ENCODE data around the gene DEFB132. TPM values are rescaled to one million over a fixed set of nuclear protein-coding genes. Genes with fewer than 3 reads are reported as not detected.
A peak's percentile ranks its signal among the peaks of the same experiment; 100 is the strongest.

Gene DEFB132
- total and polyA plus RNA-seq, 9 of the 15 experiments (the other 6 are each of a cell fraction or from before 2014, with no cell fraction given) = not detected

DNA sequence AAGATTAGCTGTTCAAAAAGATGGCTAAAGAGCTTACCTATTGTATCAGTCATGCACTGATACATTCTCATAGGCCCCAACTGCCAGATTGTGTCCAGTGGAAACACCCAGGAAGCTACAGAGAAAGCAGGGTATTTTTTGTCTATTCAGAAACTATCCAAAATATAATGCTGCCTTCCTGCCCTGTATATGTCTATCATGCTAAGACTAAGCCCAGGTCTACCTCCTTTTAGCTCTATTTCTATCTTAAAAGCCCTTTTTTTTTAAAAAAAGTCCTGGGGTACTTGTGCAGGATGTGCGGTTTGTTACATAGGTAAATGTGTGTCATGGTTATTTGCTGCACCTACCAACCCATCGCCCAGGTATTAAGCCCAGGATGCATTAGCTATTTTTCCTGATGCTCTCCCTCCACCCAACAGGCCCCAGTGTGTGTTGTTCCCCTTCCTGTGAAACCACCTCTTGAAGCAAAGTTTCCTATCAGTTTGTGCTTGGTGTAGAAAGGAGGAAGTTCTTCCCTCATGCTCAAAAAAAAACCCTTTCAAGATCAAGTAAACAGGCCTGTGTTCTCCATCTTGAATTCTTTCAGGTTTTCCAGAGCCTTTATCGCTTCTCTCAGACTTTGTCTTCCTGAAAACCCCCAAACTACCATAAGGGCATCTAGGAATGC is 30.0 kb upstream of the DEFB132 start (continued):
- no peak for TF ChIP-seq NFIX (CRISPR knock-in tag; IDR thresholded peaks at IDR 0.05; ENCODE audit: low read depth)
- no peak for TF ChIP-seq KLF1 (tag; IDR thresholded peaks at IDR 0.05)
- TF ChIP-seq, protein P1, sequence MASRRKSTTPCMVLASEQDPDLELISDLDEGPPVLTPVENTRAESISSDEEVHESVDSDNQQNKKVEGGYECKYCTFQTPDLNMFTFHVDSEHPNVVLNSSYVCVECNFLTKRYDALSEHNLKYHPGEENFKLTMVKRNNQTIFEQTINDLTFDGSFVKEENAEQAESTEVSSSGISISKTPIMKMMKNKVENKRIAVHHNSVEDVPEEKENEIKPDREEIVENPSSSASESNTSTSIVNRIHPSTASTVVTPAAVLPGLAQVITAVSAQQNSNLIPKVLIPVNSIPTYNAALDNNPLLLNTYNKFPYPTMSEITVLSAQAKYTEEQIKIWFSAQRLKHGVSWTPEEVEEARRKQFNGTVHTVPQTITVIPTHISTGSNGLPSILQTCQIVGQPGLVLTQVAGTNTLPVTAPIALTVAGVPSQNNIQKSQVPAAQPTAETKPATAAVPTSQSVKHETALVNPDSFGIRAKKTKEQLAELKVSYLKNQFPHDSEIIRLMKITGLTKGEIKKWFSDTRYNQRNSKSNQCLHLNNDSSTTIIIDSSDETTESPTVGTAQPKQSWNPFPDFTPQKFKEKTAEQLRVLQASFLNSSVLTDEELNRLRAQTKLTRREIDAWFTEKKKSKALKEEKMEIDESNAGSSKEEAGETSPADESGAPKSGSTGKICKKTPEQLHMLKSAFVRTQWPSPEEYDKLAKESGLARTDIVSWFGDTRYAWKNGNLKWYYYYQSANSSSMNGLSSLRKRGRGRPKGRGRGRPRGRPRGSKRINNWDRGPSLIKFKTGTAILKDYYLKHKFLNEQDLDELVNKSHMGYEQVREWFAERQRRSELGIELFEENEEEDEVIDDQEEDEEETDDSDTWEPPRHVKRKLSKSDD (conservative IDR thresholded peaks at IDR 0.05; ENCODE audit: low read length) = no peak
- no peak for TF ChIP-seq SREBF2 (CRISPR knock-in tag; IDR thresholded peaks at IDR 0.05)
- TF ChIP-seq, protein P2, sequence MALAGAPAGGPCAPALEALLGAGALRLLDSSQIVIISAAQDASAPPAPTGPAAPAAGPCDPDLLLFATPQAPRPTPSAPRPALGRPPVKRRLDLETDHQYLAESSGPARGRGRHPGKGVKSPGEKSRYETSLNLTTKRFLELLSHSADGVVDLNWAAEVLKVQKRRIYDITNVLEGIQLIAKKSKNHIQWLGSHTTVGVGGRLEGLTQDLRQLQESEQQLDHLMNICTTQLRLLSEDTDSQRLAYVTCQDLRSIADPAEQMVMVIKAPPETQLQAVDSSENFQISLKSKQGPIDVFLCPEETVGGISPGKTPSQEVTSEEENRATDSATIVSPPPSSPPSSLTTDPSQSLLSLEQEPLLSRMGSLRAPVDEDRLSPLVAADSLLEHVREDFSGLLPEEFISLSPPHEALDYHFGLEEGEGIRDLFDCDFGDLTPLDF (CRISPR knock-in tag; IDR thresholded peaks at IDR 0.05) = no peak

DNA sequence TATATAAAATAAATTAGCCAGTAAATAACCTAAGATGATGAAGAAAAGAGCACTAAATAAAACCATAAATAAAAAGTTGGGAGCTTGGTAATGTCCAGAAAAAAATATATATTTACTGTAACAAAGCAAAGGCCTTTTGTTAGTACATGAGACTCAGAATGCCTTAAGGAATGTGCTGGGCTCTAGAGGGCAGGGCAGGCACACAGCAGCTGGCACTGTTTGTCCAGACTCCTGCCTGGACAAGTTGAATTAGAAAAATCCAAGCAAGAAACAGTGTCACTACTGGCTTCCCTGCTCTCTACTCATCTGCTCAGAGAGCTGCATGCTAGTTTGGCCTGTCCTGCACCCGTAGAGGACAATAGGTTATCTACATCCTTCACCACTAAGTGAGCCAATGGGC is 21.6 kb upstream of the DEFB132 start:
- no peaks in the 10 kb centered on the region for H4K20me1 ChIP-seq (replicated peaks; ENCODE audit: control insufficient read depth, insufficient read depth, low read length)
- no peaks in the 10 kb centered on the region for H3K9me3 ChIP-seq (replicated peaks; ENCODE audit: control insufficient read depth, insufficient read depth, low read depth, low read length)
- TF ChIP-seq ZNF764 (CRISPR knock-in tag; IDR thresholded peaks at IDR 0.05; ENCODE audit: low read depth) (no peak), ZNF143 (CRISPR knock-in tag; IDR thresholded peaks at IDR 0.05) (no peak), FOXA3 (CRISPR knock-in tag; conservative IDR thresholded peaks at IDR 0.05 in 1 of 2, IDR thresholded peaks at IDR 0.05 in 1 of 2) (no peak), CEBPG (CRISPR knock-in tag; IDR thresholded peaks at IDR 0.05) (no peak), CEBPG (tag; conservative IDR thresholded peaks at IDR 0.05 in 1 of 2, IDR thresholded peaks at IDR 0.05 in 1 of 2) (no peak), RAD21 (CRISPR knock-in tag; conservative IDR thresholded peaks at IDR 0.05 in 1 of 2, IDR thresholded peaks at IDR 0.05 in 1 of 2) (peak in 1 of 2 experiments; percentile 18; a peak in 1 of 4 replicates)
- TF ChIP-seq, protein P3, sequence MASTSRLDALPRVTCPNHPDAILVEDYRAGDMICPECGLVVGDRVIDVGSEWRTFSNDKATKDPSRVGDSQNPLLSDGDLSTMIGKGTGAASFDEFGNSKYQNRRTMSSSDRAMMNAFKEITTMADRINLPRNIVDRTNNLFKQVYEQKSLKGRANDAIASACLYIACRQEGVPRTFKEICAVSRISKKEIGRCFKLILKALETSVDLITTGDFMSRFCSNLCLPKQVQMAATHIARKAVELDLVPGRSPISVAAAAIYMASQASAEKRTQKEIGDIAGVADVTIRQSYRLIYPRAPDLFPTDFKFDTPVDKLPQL (IDR thresholded peaks at IDR 0.05; ENCODE audit: extremely low read depth, insufficient read length) = no peak
- POLR2A ChIA-PET = interaction anchor here (1.8 kb wide), 1 partner anchor 28 kb away, joined by 5 read pairs; no protein-coding TSS in a partner anchor
- no TSS peak for BruUV-seq (replicated peaks)
- peaks cover 0 to 12% of the 10 kb centered on the region in 2 experiments; a peak in 4 of 5 replicates for H3K4me1 ChIP-seq (replicated peaks in 1 of 2; ENCODE audit: control insufficient read depth in 2 of 2, insufficient read depth in 2 of 2, low read length in 2 of 2)
- no peak overlapping the region for H3K27ac ChIP-seq (ENCODE audit: extremely low read depth, low read depth, low read length)
- CTCF ChIA-PET (ENCODE audit: low intra/inter-chr PET ratio) = no interaction called here
- FAIRE-seq (no peak), DNase-seq (ENCODE audit: extremely low read depth in 1 of 4, low spot score in 3 of 4) (no peak), ATAC-seq (no peak)
- H3K79me2 ChIP-seq (ENCODE audit: control insufficient read depth, insufficient read depth, low read length) = no peaks in the 10 kb centered on the region
- intact Hi-C loops (cut with micrococcal nuclease) (no loop called here), in situ Hi-C loops (cut with MboI) (no loop called here)
- WGBS (ENCODE audit: insufficient coverage, low coverage, missing lambda C conversion rate) = 14% methylated on average over 1 of the region's 1 CpG
- no peak overlapping the region for H2AFZ ChIP-seq (ENCODE audit: low read depth, low read length)
- no peaks in the 10 kb centered on the region for H3K27me3 ChIP-seq (ENCODE audit: control insufficient read depth in 2 of 2, insufficient read depth in 2 of 2, low read length in 2 of 2)
- no peak overlapping the region for H3K4me2 ChIP-seq (ENCODE audit: insufficient read depth, low read length)
- no peak overlapping the region for H3K9ac ChIP-seq (ENCODE audit: insufficient read depth in 1 of 2, low read depth in 2 of 2, low read length in 2 of 2)
- H3K36me3 ChIP-seq (ENCODE audit: control insufficient read depth, insufficient read depth, low read length) = no peaks in the 10 kb centered on the region
- no peaks in the 10 kb centered on the region for H3K9me1 ChIP-seq (ENCODE audit: control insufficient read depth, insufficient read depth, low read length)
- no peak overlapping the region for H3K4me3 ChIP-seq
